ENCODE data around the gene MSH2. TPM values are rescaled to one million over a fixed set of nuclear protein-coding genes. Genes with fewer than 3 reads are reported as not detected.

The MSH2 gene
- total and polyA plus RNA-seq, 2 of the 13 experiments (the other 11 are each of a cell fraction or from before 2014, with no cell fraction given): 19.9 to 76.3 TPM

DNA sequence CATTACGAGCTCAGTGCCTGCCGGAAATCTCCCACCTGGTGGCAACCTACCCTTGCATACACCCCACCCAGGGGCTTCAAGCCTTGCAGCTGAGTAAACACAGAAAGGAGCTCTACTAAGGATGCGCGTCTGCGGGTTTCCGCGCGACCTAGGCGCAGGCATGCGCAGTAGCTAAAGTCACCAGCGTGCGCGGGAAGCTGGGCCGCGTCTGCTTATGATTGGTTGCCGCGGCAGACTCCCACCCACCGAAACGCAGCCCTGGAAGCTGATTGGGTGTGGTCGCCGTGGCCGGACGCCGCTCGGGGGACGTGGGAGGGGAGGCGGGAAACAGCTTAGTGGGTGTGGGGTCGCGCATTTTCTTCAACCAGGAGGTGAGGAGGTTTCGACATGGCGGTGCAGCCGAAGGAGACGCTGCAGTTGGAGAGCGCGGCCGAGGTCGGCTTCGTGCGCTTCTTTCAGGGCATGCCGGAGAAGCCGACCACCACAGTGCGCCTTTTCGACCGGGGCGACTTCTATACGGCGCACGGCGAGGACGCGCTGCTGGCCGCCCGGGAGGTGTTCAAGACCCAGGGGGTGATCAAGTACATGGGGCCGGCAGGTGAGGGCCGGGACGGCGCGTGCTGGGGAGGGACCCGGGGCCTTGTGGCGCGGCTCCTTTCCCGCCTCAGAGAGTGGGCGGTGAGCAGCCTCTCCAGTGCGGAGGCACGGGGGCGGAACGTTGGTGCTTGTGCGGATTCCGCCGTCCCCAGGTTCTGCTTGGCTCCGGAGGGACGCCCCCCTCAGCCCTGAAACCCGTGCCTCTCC, at the start of gene MSH2 (continued):
- TF ChIP-seq HNRNPLL (IDR thresholded peaks at IDR 0.05; ENCODE audit: low read depth, low read length, poor library complexity, severe bottlenecking) (peak; percentile 97), ATAD3A (CRISPR knock-in tag; IDR thresholded peaks at IDR 0.05) (no peak), CREB1 (IDR thresholded peaks at IDR 0.05) (peak; percentile 58), CREB1 (CRISPR knock-in tag; IDR thresholded peaks at IDR 0.05) (peak; percentile 79), REXO4 (CRISPR knock-in tag; IDR thresholded peaks at IDR 0.05; ENCODE audit: borderline replicate concordance) (peak; percentile 46; the same call in 1 of the 2 replicates), ZBTB8A (CRISPR knock-in tag; IDR thresholded peaks at IDR 0.05; ENCODE audit: borderline replicate concordance, low read depth) (peak; percentile 76; the same call in 1 of the 2 replicates), ZNF430 (CRISPR knock-in tag; IDR thresholded peaks at IDR 0.05) (peak; percentile 64; the same call in 1 of the 2 replicates), SMAD9 (CRISPR knock-in tag; IDR thresholded peaks at IDR 0.05) (peak; percentile 6; the same call in 1 of the 2 replicates), ZNF333 (CRISPR knock-in tag; IDR thresholded peaks at IDR 0.05; ENCODE audit: borderline replicate concordance) (peak; percentile 94), ZNF549 (CRISPR knock-in tag; IDR thresholded peaks at IDR 0.05) (no peak), ZNF83 (CRISPR knock-in tag; IDR thresholded peaks at IDR 0.05; ENCODE audit: borderline replicate concordance) (no peak; the same call in 1 of the 2 replicates), RAD51 (IDR thresholded peaks at IDR 0.05; ENCODE audit: borderline replicate concordance) (no peak), ZNF557 (CRISPR knock-in tag; IDR thresholded peaks at IDR 0.05) (peak; percentile 85), PHF8 (CRISPR knock-in tag; IDR thresholded peaks at IDR 0.05) (peak; percentile 90), ZNF468 (CRISPR knock-in tag; IDR thresholded peaks at IDR 0.05) (0 out of 2 replicates have a peak, but pooled peaks have one; percentile 93), GABPA (IDR thresholded peaks at IDR 0.05; ENCODE audit: low read depth, low read length) (peak; percentile 36; the same call in 1 of the 2 replicates), GABPA (CRISPR knock-in tag; IDR thresholded peaks at IDR 0.05; ENCODE audit: low read depth) (peak; percentile 82), KDM5B (CRISPR knock-in tag; IDR thresholded peaks at IDR 0.05; ENCODE audit: borderline replicate concordance) (peak; percentile 99), FOXK1 (CRISPR knock-in tag; IDR thresholded peaks at IDR 0.05; ENCODE audit: borderline replicate concordance, low read depth) (peak; percentile 68; the same call in 1 of the 2 replicates)
- TF ChIP-seq, protein P1, sequence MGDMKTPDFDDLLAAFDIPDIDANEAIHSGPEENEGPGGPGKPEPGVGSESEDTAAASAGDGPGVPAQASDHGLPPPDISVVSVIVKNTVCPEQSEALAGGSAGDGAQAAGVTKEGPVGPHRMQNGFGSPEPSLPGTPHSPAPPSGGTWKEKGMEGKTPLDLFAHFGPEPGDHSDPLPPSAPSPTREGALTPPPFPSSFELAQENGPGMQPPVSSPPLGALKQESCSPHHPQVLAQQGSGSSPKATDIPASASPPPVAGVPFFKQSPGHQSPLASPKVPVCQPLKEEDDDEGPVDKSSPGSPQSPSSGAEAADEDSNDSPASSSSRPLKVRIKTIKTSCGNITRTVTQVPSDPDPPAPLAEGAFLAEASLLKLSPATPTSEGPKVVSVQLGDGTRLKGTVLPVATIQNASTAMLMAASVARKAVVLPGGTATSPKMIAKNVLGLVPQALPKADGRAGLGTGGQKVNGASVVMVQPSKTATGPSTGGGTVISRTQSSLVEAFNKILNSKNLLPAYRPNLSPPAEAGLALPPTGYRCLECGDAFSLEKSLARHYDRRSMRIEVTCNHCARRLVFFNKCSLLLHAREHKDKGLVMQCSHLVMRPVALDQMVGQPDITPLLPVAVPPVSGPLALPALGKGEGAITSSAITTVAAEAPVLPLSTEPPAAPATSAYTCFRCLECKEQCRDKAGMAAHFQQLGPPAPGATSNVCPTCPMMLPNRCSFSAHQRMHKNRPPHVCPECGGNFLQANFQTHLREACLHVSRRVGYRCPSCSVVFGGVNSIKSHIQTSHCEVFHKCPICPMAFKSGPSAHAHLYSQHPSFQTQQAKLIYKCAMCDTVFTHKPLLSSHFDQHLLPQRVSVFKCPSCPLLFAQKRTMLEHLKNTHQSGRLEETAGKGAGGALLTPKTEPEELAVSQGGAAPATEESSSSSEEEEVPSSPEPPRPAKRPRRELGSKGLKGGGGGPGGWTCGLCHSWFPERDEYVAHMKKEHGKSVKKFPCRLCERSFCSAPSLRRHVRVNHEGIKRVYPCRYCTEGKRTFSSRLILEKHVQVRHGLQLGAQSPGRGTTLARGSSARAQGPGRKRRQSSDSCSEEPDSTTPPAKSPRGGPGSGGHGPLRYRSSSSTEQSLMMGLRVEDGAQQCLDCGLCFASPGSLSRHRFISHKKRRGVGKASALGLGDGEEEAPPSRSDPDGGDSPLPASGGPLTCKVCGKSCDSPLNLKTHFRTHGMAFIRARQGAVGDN (CRISPR knock-in tag; IDR thresholded peaks at IDR 0.05): peak; percentile 99
- TF ChIP-seq, protein P2, sequence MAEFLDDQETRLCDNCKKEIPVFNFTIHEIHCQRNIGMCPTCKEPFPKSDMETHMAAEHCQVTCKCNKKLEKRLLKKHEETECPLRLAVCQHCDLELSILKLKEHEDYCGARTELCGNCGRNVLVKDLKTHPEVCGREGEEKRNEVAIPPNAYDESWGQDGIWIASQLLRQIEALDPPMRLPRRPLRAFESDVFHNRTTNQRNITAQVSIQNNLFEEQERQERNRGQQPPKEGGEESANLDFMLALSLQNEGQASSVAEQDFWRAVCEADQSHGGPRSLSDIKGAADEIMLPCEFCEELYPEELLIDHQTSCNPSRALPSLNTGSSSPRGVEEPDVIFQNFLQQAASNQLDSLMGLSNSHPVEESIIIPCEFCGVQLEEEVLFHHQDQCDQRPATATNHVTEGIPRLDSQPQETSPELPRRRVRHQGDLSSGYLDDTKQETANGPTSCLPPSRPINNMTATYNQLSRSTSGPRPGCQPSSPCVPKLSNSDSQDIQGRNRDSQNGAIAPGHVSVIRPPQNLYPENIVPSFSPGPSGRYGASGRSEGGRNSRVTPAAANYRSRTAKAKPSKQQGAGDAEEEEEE (CRISPR knock-in tag; IDR thresholded peaks at IDR 0.05; ENCODE audit: borderline replicate concordance): peak; percentile 89; the same call in 1 of the 2 replicates
- TF ChIP-seq, protein P3, sequence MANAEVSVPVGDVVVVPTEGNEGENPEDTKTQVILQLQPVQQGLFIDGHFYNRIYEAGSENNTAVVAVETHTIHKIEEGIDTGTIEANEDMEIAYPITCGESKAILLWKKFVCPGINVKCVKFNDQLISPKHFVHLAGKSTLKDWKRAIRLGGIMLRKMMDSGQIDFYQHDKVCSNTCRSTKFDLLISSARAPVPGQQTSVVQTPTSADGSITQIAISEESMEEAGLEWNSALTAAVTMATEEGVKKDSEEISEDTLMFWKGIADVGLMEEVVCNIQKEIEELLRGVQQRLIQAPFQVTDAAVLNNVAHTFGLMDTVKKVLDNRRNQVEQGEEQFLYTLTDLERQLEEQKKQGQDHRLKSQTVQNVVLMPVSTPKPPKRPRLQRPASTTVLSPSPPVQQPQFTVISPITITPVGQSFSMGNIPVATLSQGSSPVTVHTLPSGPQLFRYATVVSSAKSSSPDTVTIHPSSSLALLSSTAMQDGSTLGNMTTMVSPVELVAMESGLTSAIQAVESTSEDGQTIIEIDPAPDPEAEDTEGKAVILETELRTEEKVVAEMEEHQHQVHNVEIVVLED (CRISPR knock-in tag; IDR thresholded peaks at IDR 0.05; ENCODE audit: borderline replicate concordance): peak; percentile 98
